Activated CD4-positive, alpha-beta T cell treated with anti-CD3 and anti-CD28 coated beads, Interleukin-2, Interleukin-6, amounts not matched to agents 100 ng/mL and 50 ng/mL, durations not matched to agents 16 hours and 8 hours (primary cell): Measurements from ENCODE around the gene HHIPL1.

Experiments
- DNase-seq: peaks from one replicate; pipeline ENCODE4 v3.0.0-alpha.2; 2020

Gene HHIPL1

DNA sequence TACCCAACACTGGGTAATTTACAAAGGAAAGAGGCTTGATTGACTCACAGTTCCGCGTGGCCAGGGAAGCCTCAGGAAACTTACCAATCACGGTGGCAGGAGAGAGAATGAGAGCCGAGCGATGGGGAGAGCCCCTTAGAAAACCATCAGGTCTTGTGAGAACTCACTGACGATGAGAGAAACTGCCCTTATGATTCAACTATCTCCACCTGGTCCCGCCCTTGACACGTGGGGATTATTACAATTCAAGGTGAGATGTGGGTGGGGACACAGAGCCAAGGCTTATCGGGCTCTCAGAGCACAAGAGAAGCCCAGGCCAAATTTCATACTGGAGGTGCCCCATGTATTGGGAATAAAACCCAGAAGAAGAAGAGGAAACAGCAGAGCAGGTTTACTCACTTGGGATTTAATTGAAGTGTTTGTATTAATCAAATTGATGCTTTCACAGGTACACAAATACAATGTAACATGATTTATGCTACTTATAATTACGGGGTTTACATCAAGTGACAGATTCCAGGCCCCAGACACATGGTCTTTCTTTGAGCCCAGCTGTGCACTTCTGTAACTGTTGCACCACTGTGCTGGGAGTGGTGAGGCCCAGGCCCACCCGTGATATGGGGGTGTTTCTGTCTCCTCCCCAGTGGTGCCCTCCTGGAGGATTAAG is 32.7 kb upstream of the HHIPL1 start:
- no peak for DNase-seq

DNA sequence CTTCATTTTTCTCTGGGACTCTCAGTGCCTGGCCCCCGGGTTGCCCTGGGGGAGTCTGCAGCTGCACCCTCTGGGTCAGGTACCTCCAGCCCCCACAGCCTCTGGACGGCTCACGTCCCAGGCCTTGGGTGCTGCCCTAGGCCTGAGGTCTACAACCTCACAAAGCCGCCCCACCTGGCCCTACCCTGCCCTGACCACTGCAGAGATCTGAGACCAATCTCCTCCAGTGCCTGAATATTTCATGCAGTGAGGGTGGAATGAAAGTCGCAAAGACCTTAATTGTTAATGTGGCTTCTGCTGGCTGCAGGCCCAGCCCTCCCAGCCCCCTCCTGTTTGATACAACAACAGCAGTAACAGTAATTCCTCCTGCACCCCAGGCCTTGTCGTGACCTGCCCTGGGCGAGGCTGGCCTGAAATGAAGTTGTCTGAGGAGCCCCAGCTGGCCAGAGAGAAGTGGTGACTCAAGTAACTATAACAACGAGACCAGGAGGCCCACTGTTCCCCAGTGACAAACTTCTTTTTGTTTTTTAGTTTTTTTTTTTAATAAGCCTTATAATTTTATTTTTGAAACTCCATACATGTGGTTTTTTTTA is 32.1 kb upstream of the HHIPL1 start:
- DNase-seq = no peak

DNA sequence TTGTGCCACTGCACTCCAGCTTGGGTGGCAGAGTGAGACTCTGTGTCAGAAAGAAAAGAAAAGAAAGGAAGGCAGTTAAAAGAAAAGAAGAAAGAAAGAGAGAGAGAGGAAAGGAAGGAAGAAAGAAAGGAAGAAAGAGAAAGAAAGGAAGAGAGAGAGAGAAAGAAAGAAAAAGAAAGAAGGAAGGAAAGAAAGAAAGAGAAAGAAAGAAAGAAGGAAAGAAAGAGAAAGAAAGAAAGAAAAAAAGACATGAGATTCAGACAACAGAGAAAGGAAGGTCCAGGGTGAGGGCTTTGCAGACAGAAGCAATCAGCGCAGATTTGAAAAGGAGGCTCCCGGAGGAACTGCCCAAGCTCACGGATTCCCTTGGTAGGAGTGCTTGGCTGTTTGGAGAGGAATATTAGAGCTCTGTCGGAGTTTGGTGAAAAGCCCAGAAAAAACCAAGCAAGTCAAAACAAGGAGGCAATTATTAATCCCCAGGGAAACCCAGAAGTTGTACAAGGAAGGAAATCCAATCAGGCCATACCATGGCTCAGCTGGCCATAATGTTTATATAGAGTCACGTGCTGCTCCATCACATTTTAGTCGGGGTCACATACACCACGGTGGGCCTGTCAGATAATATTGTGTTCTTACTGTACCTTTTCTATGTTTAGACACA is 29.3 kb upstream of the HHIPL1 start:
- DNase-seq = no peak

- DNase-seq = no peak
Observed at GRCh38 chr14:99616832-99617800, 27.8 kb upstream of the HHIPL1 start.

GRCh38 chr14:99619835-99620834 is 24.8 kb upstream of the HHIPL1 start:
- no peak for DNase-seq

DNA sequence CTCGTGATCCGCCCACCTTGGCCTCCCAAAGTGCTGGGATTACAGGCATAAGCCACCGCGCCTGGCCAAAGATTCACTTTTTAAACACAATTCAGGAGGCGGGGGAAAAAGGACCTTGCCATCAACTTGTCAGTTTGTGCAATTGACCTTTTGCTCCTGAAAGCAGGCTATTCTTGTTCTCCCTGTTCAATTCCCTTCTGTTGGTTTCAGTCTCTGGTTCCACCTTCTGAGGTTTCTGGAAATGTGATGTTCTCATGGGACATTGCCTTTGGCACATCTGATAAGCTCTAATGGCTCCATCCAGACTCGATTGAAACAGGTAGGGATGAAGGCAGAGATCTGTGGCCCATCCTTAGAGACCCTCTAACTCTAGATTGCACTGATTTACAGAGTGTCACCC is 23.0 kb upstream of the HHIPL1 start:
- no peak for DNase-seq

DNA sequence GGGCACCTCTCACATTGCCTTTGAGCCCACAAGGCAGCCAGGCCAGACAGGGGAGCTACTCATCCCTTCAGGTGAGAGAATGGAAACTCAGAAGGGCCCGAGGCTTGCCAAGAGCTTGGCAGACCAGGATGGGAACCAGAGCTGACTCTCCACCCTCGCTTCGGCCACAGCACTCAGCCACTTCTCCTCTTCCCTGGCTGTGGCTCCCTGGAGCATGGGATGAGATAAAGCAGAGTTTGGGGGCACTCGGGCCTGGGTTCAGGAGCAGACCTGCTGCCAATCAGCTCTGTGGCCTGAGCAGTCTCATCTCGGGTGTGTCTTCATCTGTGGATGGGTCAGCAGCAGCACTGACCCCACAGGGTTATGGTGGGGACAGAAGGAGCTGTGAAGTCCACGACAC is 20.9 kb upstream of the HHIPL1 start:
- DNase-seq = no peak

DNA sequence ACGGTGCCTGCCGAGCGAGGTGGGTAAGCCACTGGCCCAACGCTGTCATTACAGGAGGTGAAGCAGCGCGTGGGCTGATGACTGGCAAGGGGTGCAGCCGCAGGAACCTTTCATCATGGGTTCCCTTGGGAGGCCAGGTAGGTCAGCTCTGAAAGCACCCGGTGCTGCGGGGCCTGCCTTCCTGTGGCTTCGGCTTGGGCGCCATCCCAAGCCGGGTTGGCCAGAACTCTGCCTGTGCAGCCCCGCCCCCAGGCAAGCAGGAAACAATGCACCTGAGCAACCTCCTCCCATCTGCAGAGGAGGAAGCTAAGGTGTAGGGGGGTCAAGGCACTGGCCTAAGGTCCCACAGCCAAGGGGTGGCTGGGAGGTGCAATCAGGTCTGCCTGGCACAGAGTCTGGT is 20.0 kb upstream of the HHIPL1 start:
- no peak for DNase-seq

DNA sequence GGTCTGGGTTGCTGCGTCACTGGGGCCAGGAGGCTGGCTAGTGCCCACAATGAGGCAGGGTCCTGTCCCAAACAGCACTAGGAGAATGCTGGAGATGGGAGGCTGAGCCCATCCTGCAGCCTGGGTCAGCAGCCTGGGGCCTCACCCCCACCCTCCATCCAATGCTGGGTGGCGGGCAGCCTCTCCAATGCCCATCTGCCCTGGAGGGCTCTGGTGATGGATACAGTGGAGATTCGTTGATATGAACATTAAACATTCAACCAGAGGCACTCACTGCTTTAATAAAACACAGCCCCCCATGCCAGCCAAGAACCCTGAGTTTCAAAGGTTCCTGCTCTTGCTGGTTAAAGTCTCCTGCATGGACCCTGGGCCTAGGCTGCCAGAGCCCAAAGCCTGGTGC is 19.5 kb upstream of the HHIPL1 start:
- DNase-seq = no peak

- DNase-seq = no peak
Observed at GRCh38 chr14:99626041-99626648, 18.8 kb upstream of the HHIPL1 start.

- no peak for DNase-seq
Observed at GRCh38 chr14:99627100-99627499, 17.8 kb upstream of the HHIPL1 start.

DNA sequence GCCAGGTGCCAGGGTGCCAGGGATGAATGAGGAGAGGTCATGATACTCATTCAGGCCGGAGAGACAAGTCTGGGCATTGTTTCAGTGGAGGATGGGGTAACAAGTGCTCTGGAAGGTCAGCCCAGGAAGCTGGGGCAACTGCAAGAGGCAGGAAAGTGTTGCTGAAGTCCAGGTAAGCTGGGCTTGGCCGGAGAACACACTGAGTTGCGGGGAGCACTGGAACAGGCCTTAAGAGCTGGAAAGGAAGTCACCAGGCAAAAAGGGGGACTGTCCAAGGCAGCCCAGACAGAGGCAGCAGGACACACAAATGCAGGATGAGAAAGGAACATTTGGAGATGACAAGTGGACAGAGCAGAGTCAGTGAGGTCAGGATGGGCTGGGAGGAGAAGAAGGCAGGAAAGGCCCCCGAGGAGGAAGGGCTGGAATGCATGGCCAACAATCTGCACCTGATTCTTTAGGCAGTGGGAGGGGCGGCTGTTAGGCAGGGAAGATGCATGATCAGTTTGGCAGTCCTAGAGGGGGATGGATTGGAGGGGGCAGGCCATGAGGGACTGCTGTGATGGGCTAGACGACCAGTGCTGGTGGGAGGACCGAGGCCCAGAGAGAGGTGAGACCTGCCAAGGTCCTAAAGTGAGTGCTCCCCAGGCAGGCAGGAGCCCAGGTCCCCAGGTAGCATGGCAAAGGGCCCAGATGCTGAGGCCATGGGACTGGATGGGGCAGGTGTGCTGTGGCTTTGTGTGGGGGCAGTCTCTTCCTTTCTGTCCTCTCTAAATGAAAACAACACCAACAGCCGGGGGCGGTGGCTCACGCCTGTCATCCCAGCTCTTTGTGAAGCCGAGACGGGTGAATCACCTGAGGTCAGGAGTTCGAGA is 17.2 kb upstream of the HHIPL1 start:
- no peak for DNase-seq

DNA sequence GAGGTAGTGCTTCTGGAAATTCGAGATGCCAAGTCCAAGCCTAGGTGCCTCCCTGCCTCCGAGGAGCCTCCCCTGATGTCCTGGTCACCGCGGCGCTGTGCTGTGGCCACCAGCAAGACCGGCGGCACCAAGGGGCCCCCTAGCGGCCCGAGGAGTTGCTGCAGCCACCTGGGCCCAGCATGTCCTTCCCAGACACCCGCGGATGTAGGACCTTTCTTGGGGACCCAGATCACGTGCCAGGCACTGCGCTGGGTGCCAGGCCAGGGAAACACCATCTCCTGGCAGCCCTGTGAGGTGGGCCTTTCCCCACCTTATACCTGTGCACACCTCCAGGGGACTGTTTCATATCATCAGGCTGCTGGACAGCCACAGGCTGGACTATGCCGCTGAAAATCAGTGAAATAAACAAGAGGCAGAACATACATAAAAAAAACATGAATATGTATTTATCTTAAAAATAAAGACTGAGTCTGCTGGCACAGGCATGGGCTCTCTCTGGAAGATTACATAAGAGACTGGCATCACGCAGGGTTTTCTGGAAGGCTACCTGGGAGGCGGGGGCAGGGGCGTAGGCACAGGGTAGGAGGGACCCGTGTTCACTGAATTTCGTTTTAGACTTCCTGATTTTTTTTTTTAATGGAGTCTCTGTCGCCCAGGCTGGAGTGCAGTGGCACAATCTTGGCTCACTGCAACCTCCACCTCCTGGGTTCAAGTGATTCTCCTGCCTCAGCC is 15.9 kb upstream of the HHIPL1 start:
- DNase-seq = peak; percentile 69

DNA sequence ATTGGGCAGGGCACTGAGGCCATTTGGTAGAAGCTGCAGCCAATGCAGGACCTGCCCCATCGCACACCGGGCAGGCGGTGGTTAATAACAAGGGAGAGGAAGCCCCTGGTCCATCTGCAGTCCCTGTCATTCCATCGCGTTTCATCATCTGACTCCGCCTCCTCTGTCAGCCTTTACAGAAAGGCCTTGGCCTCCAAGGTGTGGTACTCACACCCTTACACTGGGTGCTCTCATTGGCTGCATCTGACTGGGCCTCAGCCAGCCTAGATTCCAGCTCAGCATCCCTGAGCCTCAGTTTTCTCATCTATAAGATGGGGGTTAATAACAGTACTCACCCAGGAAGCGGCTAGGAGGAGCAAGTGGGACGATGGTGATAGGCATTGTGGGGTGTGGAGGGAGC is 14.7 kb upstream of the HHIPL1 start:
- no peak for DNase-seq

GRCh38 chr14:99632410-99633035 is 12.4 kb upstream of the HHIPL1 start:
- DNase-seq = no peak

- DNase-seq = no peak
Observed at GRCh38 chr14:99633141-99633540, 11.8 kb upstream of the HHIPL1 start.

GRCh38 chr14:99633918-99634317 is 11.0 kb upstream of the HHIPL1 start:
- DNase-seq = no peak

GRCh38 chr14:99634443-99634842 is 10.5 kb upstream of the HHIPL1 start:
- DNase-seq = no peak

DNA sequence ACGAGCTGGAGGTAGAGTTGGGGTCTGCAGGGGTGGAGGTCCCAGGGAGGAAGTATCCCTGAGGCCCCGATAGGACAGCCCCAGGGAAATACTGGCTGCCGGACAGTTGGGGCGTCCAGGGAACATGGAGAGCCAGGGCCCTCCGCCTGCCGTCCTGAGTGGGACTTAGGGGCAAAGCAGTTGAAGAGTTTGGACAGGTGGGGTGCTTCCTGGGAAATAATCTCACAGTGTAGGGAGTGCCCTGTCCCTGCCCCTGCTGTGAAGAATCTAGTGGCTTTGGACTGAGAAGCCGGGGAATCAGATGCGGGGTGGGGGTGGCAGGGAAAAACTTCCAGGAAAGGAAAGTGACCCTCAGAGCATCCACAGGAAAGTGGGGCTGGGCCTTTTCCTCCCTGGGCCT is 9.8 kb upstream of the HHIPL1 start:
- DNase-seq = no peak
